GM20431 (cell line): Measurements from ENCODE around the gene KCNJ12.
"Not testable (repeated sequence)": the region's sequence is repeated elsewhere in the genome, so short reads cannot be mapped to it uniquely, and the experiment has no call there.

Experiments
- in situ Hi-C: fragments of 300-500 bp; cut with MseI, MboI; formaldehyde crosslinking; loops from one replicate; pipeline ENCODE4 v1.15.0; 2020; ENCODE audit warnings: low sequenced_read_pairs; ENCODE audit not compliant: unreplicated experiment

Gene KCNJ12

DNA sequence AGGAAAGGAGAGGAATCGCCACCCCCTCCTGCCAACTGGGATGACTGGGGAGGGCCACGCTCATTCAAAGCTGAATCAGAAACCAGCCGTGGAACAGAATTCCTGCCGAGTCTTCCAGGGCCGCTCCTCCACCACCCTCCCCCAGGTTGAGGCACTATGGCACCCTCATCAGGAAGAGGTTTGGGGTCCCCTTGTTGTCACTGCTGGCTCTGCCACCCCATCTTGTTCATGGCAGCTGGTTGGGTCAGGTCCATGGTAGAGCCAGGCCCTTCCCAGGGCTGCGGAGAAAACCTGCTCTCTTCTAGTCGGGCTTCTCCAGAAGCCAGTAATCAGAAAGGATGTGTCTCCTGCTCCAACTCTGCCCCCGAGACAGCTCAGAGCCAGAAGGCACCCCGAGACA is 41.8 kb downstream of the KCNJ12 start:
- in situ Hi-C loops, result no loop called here

DNA sequence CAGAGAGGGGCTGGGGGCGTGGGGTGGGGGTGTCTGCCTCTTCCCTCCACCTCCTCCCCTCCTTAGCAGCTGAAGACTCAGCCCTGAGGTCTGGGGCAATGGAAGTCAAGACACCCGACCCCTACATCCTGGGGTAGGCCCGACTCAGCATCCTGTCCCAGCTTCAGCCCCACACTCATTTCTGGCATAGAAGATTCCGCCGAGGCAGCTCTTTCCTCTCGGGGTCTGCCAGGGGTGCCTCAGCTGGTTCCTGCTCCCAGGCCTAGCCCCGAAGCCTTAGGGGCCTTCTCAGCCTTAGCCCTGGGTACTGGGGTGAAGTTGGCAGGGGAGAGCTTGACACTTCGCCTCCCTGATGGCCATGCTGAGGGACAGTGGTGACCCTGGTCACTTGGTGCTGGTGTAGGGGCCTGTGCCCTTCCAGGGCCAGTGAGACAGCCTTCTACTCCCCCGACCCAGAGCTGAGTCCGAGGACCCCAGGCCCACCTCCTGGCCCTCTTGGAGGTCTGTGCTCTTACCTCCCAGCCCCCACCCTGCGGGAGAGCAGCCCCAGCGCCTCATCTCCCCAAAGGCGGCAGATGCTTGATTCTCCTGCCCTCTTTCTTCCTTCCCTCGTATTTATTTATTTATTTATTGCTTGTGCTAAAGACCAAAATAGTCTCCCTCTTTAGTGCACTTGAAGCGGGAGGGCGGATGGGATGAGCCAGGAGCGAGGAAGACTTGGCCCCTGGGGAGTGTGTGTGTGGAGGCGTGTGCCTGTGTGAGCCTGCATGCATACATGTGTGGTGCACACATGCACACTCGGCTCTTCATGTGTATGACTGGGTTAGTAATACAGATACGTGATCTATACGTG is 42.5 kb downstream of the KCNJ12 start:
- in situ Hi-C loops, result no loop called here

- in situ Hi-C loops, result loop anchor here (10.0 kb wide), 1 partner anchor 285 kb away; no protein-coding TSS in a partner anchor
These were observed 43.4 kb downstream of the KCNJ12 start for GRCh38 chr17:21419299-21420239.

- in situ Hi-C loops, result loop anchor here (10.0 kb wide), 1 partner anchor 284 kb away; no protein-coding TSS in a partner anchor
These were observed 44.4 kb downstream of the KCNJ12 start for GRCh38 chr17:21420503-21421090.

DNA sequence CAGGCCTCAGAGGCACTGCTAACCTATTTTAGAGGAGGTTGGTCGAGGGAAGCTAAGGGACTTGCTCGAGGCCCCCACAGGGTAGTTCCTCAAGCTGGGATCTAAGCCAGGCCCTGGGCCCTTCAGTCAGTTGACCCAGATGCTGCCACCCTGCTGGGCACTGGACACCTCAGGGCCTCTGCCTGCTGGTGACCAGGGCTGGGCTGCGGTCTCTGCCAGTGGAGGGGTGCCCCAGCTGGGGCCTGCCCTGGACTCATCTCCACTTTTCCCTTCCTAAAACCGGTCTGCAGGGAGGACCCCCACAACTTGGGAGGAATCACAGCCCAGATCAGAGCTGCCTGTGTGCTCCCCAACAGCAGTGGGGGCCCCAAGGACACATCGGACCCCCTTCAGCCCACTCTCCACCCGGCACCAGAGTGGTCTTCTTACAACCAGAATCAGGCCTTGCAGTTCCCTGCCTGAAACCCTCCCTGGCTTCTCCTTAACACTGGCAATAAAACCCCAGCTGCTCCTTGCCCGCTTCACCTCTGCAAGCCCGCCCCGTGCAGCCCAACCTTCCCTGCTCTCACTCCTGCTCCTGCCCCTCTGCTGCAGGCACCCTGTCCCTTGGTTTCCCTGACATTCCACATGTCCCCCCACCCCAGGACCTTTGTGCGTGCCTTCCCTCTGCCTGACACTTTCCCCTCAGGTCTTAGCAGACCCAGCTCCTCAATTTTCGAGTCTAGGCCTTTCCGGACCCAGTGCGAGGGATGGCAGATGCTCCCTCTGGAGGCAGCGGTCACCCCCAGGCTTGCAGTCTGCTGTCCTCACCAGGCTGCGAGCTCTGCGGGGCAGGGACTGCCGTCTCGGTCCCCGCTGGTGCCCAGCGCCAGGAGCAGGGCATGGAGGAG is 45.5 kb downstream of the KCNJ12 start:
- in situ Hi-C loops, result loop anchor here (10.0 kb wide), 1 partner anchor 283 kb away; no protein-coding TSS in a partner anchor

- in situ Hi-C loops, result loop anchor here (10.0 kb wide), 1 partner anchor 282 kb away; no protein-coding TSS in a partner anchor
These were observed 46.4 kb downstream of the KCNJ12 start for GRCh38 chr17:21422311-21423189.

DNA sequence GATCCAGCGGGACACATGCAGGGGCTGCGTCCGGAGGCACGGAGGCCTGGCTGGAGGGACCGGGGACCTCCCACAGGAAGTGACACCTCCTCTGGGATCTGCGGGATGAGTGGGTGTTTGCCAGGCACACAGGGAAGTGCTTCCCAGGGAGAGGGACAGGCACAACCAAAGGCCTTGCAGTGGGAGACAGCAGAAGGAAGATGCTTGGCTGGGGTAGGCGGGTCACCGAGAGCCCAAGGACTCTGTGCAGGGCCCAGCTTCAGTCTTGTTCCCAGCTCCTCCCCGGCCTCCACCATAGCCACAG is 47.0 kb downstream of the KCNJ12 start:
- in situ Hi-C loops, result loop anchor here (10.0 kb wide), 1 partner anchor 282 kb away; no protein-coding TSS in a partner anchor

DNA sequence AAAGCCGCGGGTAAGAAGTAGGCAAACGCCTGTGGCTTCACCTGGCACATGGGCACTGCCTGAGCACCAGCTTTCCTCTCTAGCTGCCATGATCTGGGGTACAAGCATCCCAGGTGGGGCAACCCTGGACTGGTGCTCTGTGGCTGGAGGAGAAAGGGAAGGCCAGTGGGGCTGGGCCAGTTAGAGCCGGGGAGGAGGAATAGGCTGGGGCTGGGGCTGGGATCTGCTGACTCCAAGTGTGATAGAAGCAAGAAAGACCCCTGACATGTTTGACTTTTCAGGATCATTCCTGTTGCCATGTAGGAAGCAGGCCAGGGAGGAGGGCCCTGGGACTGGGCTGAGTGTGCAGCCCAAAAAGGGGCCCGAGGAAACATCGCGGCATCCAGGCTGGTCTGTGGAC is 48.5 kb downstream of the KCNJ12 start:
- in situ Hi-C loops, result loop anchor here (10.0 kb wide), 1 partner anchor 280 kb away; no protein-coding TSS in a partner anchor

DNA sequence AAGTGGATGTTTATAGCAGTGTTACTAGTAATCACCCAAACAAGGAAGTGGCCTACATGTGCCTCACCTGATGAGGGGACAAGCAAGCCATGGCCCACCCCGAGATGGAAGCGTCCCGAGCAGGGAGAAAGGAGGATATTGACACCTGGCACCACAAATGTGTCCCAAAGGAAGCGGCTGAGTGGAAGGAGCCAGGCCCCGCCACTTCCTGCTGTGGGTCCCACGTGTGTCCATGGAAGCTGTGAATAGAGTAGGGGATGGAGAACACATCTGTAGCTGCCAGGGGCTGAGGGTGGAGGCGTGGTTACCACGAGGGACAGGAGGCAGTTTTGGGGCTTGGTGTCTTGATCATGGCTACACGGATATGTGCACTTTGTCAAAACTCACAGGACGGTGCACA is 49.2 kb downstream of the KCNJ12 start:
- in situ Hi-C loops, result loop anchor here (10.0 kb wide), 1 partner anchor 279 kb away; no protein-coding TSS in a partner anchor

DNA sequence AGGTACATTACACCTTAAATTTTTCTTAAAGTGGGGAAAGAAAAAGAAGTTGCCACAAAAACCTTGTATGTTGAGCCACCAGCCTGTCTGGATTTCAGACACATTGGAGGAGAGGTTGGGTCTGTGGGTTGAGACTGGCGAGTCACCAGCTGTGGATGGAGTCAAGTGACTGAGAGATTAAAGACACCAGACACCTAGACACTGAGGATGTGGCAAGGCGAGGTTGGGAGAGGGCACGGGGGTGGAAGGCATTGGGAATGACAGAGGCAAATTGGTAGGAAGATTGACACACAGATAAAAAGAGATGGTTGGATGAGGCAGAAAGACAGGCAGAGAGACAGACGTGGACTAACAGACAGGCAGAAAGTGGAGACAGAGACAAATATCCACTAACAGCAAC is 49.6 kb downstream of the KCNJ12 start:
- in situ Hi-C loops, result loop anchor here (10.0 kb wide), 1 partner anchor 279 kb away; no protein-coding TSS in a partner anchor

- in situ Hi-C loops, result loop anchor here (10.0 kb wide), 1 partner anchor 279 kb away; no protein-coding TSS in a partner anchor
These were observed 50.1 kb downstream of the KCNJ12 start for GRCh38 chr17:21426246-21426645.

GRCh38 chr17:21426876-21427275 is 50.7 kb downstream of the KCNJ12 start:
- in situ Hi-C loops, result loop anchor here (10.0 kb wide), 1 partner anchor 278 kb away; no protein-coding TSS in a partner anchor

GRCh38 chr17:21427727-21428126 is 51.6 kb downstream of the KCNJ12 start:
- in situ Hi-C loops, result loop anchor here (10.0 kb wide), 1 partner anchor 277 kb away; no protein-coding TSS in a partner anchor

- in situ Hi-C loops, result loop anchor here (10.0 kb wide), 1 partner anchor 276 kb away; no protein-coding TSS in a partner anchor
These were observed 52.7 kb downstream of the KCNJ12 start for GRCh38 chr17:21428752-21429424.

DNA sequence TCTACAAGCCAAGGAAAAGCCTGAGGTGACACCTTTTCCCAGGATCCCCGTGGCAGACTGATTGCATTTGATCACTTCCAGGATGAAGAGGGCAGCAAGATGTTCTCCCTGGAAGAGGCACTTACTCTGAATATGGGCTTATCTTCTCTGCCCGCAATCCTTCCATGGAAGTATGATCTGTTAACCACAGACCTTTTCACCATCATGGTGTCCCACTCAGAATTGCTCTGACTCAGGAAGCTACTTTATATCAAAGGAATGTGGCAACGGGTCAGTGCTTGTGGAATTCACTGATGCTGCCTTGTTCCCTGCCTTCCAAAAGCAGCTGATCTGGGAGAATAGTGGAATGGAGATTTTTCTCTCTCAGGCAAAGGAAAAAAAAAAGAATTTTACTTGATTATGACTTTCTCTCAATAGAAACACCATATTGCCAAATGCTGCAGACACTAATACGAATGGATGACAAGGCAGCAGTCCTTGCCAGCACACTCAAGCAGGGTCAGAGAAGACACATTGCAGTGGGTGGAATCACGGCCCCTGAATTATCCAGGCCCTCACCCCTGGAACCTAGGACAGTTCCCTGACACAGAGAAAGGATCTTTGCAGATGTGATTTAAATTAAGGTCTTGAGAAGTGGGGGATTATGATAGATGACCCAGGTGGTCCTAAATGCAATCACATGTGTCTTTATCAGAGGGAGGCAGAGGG is 53.9 kb downstream of the KCNJ12 start:
- in situ Hi-C loops, result loop anchor here (10.0 kb wide), 1 partner anchor 275 kb away; no protein-coding TSS in a partner anchor

DNA sequence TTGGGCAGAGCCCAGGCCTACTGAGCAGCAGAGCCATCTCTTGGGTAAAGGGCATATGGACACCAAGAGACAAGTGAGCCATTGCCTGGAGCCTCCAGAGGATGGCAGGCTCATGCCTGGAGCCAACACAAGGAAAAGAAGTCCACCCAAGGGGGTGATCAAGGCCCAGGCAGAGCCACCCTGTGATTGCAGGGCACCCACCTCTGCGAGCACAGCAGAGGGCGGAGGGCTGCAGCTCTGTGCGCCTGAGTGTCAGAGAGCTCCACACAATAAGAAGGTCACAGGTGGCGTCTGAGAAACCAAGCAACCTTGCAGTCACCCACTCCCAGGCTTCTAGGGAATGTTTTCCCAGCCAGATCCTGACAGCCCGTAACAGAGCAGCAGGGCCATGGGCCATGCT is 57.8 kb downstream of the KCNJ12 start:
- in situ Hi-C loops, result not testable (repeated sequence)

DNA sequence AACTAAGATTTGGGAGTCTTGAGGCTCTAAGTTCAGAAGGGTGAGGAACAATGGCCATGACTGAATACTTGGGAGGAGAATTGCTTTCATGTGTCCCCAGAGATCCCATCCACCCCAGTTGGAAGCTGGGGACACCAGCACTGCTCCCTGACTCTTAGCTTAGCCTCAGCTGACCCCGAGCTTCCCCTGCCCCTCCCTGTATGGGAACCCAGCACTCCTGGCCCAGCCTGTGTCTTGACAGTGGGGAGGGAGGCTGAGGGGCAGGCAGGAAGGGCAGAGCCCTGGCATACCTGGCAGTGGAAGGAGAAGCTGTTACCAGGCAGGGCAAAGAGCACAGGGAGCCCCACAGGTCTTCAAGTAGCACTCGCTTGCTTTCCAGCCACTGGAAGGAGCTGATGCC is 58.8 kb downstream of the KCNJ12 start:
- in situ Hi-C loops, result not testable (repeated sequence)
